Activated CD4-positive, CD25-positive, alpha-beta regulatory T cell treated with anti-CD3 and anti-CD28 coated beads, Interleukin-2, amount 50 U/mL, for 16 hours (primary cell): ENCODE measurements around the gene SPATS1.

Experiments
- DNase-seq: peaks from one replicate; pipeline ENCODE4 v3.0.0-alpha.2; 2020; ENCODE audit warnings: low read depth, low spot score

Gene SPATS1

GRCh38 chr6:44342489-44342888 is at the start of gene SPATS1:
SPATS1 (plus strand) TSS chr6:44342650; CDS start chr6:44343096, 446 bp downstream.
- DNase-seq, result no peak

- no peak for DNase-seq
These were observed 49.6 kb upstream of the SPATS1 start for GRCh38 chr6:44292661-44293365.

- DNase-seq, result no peak
These were observed 47.3 kb upstream of the SPATS1 start for GRCh38 chr6:44294832-44295791.

GRCh38 chr6:44297063-44298038 is 45.1 kb upstream of the SPATS1 start:
- no peak for DNase-seq

GRCh38 chr6:44298055-44298803 is 44.2 kb upstream of the SPATS1 start:
- no peak for DNase-seq

- no peak for DNase-seq
These were observed 43.6 kb upstream of the SPATS1 start for GRCh38 chr6:44298864-44299263.

GRCh38 chr6:44300292-44300823 is 42.1 kb upstream of the SPATS1 start:
- no peak for DNase-seq

GRCh38 chr6:44301106-44301505 is 41.3 kb upstream of the SPATS1 start:
- DNase-seq, result no peak

GRCh38 chr6:44301782-44302564 is 40.5 kb upstream of the SPATS1 start:
- DNase-seq, result no peak

GRCh38 chr6:44302856-44303255 is 39.6 kb upstream of the SPATS1 start:
- DNase-seq, result no peak

- no peak for DNase-seq
These were observed 38.6 kb upstream of the SPATS1 start for GRCh38 chr6:44303842-44304241.

- DNase-seq, result no peak
These were observed 37.9 kb upstream of the SPATS1 start for GRCh38 chr6:44304282-44305199.

- no peak for DNase-seq
These were observed 37.2 kb upstream of the SPATS1 start for GRCh38 chr6:44305200-44305725.

- DNase-seq, result no peak
These were observed 35.7 kb upstream of the SPATS1 start for GRCh38 chr6:44306710-44307109.

- no peak for DNase-seq
These were observed 35.2 kb upstream of the SPATS1 start for GRCh38 chr6:44307217-44307616.

GRCh38 chr6:44309092-44309491 is 33.4 kb upstream of the SPATS1 start:
- DNase-seq, result no peak

GRCh38 chr6:44309631-44310030 is 32.8 kb upstream of the SPATS1 start:
- no peak for DNase-seq

GRCh38 chr6:44310241-44310640 is 32.2 kb upstream of the SPATS1 start:
- DNase-seq, result no peak
